ENCODE measurements around the gene NUCKS1. TPM values are rescaled to one million over a fixed set of nuclear protein-coding genes. Genes with fewer than 3 reads are reported as not detected.

Gene NUCKS1
- total RNA-seq, 1 experiment from 2014 or later = 101 TPM

DNA sequence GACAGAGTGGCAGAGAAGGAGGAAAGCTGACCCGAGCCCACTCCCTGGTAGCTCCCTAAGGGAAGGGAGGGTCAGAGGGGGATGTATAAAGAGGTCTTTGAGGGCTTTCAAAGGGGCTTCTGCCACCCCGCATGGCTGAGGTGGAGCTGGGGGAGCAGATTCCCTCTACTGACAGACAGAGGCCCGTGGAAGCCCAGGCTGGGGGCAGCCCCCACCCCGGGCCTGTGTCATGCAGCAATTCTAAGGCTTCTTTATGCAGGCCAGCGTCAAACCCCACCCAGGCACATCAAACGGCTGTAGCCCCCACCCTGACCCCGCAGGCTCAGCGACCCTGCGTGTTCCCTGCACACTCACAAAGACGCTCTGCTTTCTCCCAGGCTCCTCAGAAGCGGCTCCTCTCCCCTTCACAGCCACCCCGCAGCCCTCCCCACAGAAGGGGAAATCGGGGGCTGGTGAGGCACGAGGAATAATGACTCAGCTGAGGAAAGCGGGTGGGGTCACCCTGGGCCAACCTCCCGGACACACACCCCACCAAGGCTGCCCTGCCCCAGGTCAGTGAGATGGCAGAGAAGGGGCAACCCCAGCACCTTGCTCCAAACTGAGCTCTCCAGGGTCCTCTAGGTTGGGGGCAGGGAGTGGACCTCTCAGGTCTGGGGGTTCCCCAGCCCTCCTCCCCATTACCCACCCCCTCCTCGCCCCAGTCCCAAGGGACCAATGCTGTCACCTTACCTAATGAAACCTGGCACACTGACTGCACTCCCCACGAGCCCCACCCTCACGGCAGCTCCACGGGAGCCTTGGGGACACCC is 80.4 kb downstream of the NUCKS1 start:
- DNase-seq (no peak), ATAC-seq (no peak)
- Histone ChIP-seq H2AFZ (ENCODE audit: low read length) (no peak overlapping the region), H4K20me1 (ENCODE audit: low read length) (no peaks in the 10 kb centered on the region), H3K4me1 (ENCODE audit: insufficient read depth, low read length) (peaks cover 66% of the 10 kb centered on the region), H3K4me3 (ENCODE audit: low read length) (no peak overlapping the region), H3K79me2 (ENCODE audit: low read length) (peaks cover 56% of the 10 kb centered on the region), H3K36me3 (ENCODE audit: low read depth, low read length) (no peaks in the 10 kb centered on the region), H3F3A (ENCODE audit: low read length, unreplicated experiment) (no peaks in the 10 kb centered on the region), H3K27ac (ENCODE audit: low read length) (no peak overlapping the region), H3K9me3 (ENCODE audit: low read length) (no peaks in the 10 kb centered on the region), H3K9me2 (replicated peaks; ENCODE audit: low read length) (no peaks in the 10 kb centered on the region), H3K4me2 (ENCODE audit: low read length) (no peak overlapping the region), H3K27me3 (ENCODE audit: low read length) (no peaks in the 10 kb centered on the region), H3K9ac (ENCODE audit: low read length) (no peak overlapping the region)
- CTCF ChIA-PET = interaction anchor here (1.4 kb wide), 1 partner anchor 42 kb away, joined by 4 read pairs; no protein-coding TSS in a partner anchor
- intact Hi-C loops (cut with micrococcal nuclease) = no loop called here
- no peak for TF ChIP-seq EZH2 (IDR thresholded peaks at IDR 0.05; ENCODE audit: low read length, unreplicated experiment)
- TF ChIP-seq, protein P1, sequence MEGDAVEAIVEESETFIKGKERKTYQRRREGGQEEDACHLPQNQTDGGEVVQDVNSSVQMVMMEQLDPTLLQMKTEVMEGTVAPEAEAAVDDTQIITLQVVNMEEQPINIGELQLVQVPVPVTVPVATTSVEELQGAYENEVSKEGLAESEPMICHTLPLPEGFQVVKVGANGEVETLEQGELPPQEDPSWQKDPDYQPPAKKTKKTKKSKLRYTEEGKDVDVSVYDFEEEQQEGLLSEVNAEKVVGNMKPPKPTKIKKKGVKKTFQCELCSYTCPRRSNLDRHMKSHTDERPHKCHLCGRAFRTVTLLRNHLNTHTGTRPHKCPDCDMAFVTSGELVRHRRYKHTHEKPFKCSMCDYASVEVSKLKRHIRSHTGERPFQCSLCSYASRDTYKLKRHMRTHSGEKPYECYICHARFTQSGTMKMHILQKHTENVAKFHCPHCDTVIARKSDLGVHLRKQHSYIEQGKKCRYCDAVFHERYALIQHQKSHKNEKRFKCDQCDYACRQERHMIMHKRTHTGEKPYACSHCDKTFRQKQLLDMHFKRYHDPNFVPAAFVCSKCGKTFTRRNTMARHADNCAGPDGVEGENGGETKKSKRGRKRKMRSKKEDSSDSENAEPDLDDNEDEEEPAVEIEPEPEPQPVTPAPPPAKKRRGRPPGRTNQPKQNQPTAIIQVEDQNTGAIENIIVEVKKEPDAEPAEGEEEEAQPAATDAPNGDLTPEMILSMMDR (conservative IDR thresholded peaks at IDR 0.05; ENCODE audit: low read depth, low read length) = no peak
- POLR2A ChIA-PET (ENCODE audit: unreplicated experiment) = no interaction called here
- BruUV-seq (replicated peaks) = no TSS peak

DNA sequence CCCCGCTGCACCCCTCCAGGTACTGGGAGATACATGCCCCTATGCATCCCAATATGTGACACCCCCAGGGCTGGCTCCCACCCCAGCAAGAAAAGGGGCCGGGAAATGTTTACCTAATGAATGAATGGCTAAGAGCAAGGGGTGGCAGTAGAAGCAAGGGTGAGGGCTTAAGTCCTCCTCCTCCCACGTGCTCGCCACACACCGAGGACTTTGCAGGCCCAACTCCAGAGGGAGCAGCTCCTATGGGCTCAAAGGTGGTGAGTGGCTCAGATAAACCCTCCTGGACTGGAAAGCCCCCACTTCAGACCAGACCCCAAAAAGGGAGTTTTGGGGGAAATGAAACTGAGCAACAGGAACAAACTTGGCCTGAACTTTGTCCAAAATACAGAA is 81.0 kb downstream of the NUCKS1 start:
- H3K27ac ChIP-seq (ENCODE audit: low read length) = no peak overlapping the region
- ATAC-seq (no peak), DNase-seq (no peak)
- H3K4me1 ChIP-seq (ENCODE audit: insufficient read depth, low read length) = peaks cover 72% of the 10 kb centered on the region
- H3K9ac ChIP-seq (ENCODE audit: low read length) = no peak overlapping the region
- no peaks in the 10 kb centered on the region for H3F3A ChIP-seq (ENCODE audit: low read length, unreplicated experiment)
- no peaks in the 10 kb centered on the region for H4K20me1 ChIP-seq (ENCODE audit: low read length)
- H3K9me3 ChIP-seq (ENCODE audit: low read length) = no peaks in the 10 kb centered on the region
- TF ChIP-seq, protein P1 (conservative IDR thresholded peaks at IDR 0.05; ENCODE audit: low read depth, low read length) = no peak
- TF ChIP-seq EZH2 (IDR thresholded peaks at IDR 0.05; ENCODE audit: low read length, unreplicated experiment) (no peak), EZH2phosphoT487 (IDR thresholded peaks at IDR 0.05; ENCODE audit: borderline replicate concordance, low read length) (no peak)
- no peak overlapping the region for H3K4me3 ChIP-seq (ENCODE audit: low read length)
- POLR2A ChIA-PET (ENCODE audit: unreplicated experiment) = no interaction called here
- intact Hi-C loops (cut with micrococcal nuclease) = no loop called here
- CTCF ChIA-PET = interaction anchor here (0.5 to 1.4 kb wide), 2 partner anchors 33 to 43 kb away, joined by 4 read pairs; no protein-coding TSS in a partner anchor
- H3K79me2 ChIP-seq (ENCODE audit: low read length) = peaks cover 57% of the 10 kb centered on the region
- H3K9me2 ChIP-seq (replicated peaks; ENCODE audit: low read length) = no peaks in the 10 kb centered on the region
- no peak overlapping the region for H3K4me2 ChIP-seq (ENCODE audit: low read length)
- no peaks in the 10 kb centered on the region for H3K27me3 ChIP-seq (ENCODE audit: low read length)
- H3K36me3 ChIP-seq (ENCODE audit: low read depth, low read length) = no peaks in the 10 kb centered on the region
- no TSS peak for BruUV-seq (replicated peaks)
- no peak overlapping the region for H2AFZ ChIP-seq (ENCODE audit: low read length)

Measured in PC-3 (cell line).